Mesodermal cell (in vitro differentiated cells): ENCODE results near the gene RNASE8.
A peak's percentile ranks its signal among the peaks of the same experiment; 100 is the strongest.

ENCODE experiments used
- H3K27ac ChIP-seq: 2 replicates; pipeline ENCODE4 v1.7.0; 2013; ENCODE audit warnings: mild to moderate bottlenecking, low read depth, low read length, moderate library complexity; ENCODE audit not compliant: severe bottlenecking
- H3K36me3 ChIP-seq: 2 replicates; pipeline ENCODE4 v1.7.1; 2013; ENCODE audit warnings: mild to moderate bottlenecking, low read length, moderate library complexity; ENCODE audit not compliant: control insufficient read depth, insufficient read depth
- H3K4me1 ChIP-seq: one replicate; pipeline ENCODE4 v1.7.1; 2013; ENCODE audit warnings: mild to moderate bottlenecking, low read length; ENCODE audit not compliant: insufficient read depth, control insufficient read depth, poor library complexity, severe bottlenecking
- H3K4me3 ChIP-seq: 2 replicates; pipeline ENCODE4 v1.7.0; 2013; ENCODE audit warnings: low read length, control low read depth, mild to moderate bottlenecking; ENCODE audit not compliant: insufficient read depth, poor library complexity, severe bottlenecking; ENCODE audit errors: extremely low read depth
- H3K9me3 ChIP-seq: 2 replicates; pipeline ENCODE4 v1.7.1; 2013; ENCODE audit warnings: mild to moderate bottlenecking, low read length, moderate library complexity; ENCODE audit not compliant: control insufficient read depth
- WGBS, 2 experiments: methylation state at CpG; one replicate each; pipeline ENCODE4 v1.1.5; 2013; ENCODE audit warnings: missing lambda C conversion rate in 2 of 2; ENCODE audit not compliant: insufficient coverage in 2 of 2; 5-methylcytosine and 5-hydroxymethylcytosine counted together

RNASE8 gene

GRCh38 chr14:21068521-21069387 lies 11.1 kb downstream of the RNASE8 start:
- peaks cover 14% of the 10 kb centered on the region for H3K36me3 ChIP-seq
- H3K4me1 ChIP-seq = peaks cover 9% of the 10 kb centered on the region
- H3K9me3 ChIP-seq = no peaks in the 10 kb centered on the region
- peak overlapping the region; percentile 91 for H3K27ac ChIP-seq
- 1 to 2% methylated on average over 29 to 39 of the region's 45 CpGs for WGBS, 2 experiments
- peak overlapping the region; percentile 74 for H3K4me3 ChIP-seq

DNA sequence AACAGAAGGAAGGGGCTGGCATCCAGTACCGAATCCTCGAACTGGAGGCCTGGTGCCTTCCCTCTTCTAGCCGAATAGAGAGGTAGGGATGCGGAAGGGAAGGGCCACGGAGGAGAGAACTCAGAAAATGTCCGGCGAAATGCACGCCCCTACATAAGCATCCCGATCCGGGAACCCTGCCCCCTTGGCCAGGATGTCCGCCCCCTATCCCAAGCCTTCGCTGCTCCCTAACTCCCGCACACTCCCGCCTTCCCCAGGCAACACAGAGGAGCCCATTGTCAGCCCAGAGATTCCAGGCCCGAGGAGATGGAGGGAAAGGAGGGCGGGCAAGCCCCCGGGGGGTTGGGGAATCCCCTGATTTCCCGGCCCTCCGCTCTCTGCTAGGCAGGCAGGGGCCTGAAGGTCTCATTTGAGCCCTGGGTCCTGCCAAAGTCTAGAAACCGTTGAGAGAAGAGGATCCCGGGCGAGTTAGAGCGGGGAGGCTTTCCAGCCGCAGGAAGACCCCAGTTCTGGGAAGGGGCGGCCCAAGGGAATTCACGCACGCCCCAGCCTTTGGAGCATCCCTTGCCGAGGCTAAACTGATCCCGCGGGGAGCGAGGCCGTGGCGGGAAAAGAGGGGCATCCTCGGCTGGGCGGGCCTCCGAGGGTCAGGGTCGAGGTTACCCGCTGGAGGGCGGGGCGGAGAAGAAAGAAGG lies 11.9 kb downstream of the RNASE8 start:
- WGBS, 2 experiments = 0 to 1% methylated on average over 33 of the region's 40 CpGs
- H3K27ac ChIP-seq = peak overlapping the region; percentile 91
- H3K9me3 ChIP-seq = no peaks in the 10 kb centered on the region
- peaks cover 21% of the 10 kb centered on the region for H3K36me3 ChIP-seq
- peak overlapping the region; percentile 74 for H3K4me3 ChIP-seq
- peaks cover 9% of the 10 kb centered on the region for H3K4me1 ChIP-seq

- peak within 1 kb of the TSS; percentile 74 for H3K4me3 ChIP-seq
- peaks cover 28% of the 10 kb centered on the region for H3K36me3 ChIP-seq
- WGBS, 2 experiments = 0 to 1% methylated on average over 54 to 55 of the region's 63 CpGs
- no peaks in the 10 kb centered on the region for H3K9me3 ChIP-seq
- H3K27ac ChIP-seq = peak within 1 kb of the TSS; percentile 91
- peaks cover 9% of the 10 kb centered on the region for H3K4me1 ChIP-seq
Observed at GRCh38 chr14:21070083-21070609, 12.5 kb downstream of the RNASE8 start, which contains the start of gene ARHGEF40. TSS of gene ARHGEF40 (plus strand) at chr14:21070304. CDS start at chr14:21070397, 93 bp downstream.

GRCh38 chr14:21070610-21071224 lies 13.1 kb downstream of the RNASE8 start:
- Histone ChIP-seq H3K9me3 (no peaks in the 10 kb centered on the region), H3K36me3 (peaks cover 33% of the 10 kb centered on the region), H3K4me1 (peaks cover 9% of the 10 kb centered on the region), H3K4me3 (peak overlapping the region; percentile 74), H3K27ac (peak overlapping the region; percentile 91)
- WGBS, 2 experiments = 0% methylated on average over 9 to 20 of the region's 23 CpGs

DNA sequence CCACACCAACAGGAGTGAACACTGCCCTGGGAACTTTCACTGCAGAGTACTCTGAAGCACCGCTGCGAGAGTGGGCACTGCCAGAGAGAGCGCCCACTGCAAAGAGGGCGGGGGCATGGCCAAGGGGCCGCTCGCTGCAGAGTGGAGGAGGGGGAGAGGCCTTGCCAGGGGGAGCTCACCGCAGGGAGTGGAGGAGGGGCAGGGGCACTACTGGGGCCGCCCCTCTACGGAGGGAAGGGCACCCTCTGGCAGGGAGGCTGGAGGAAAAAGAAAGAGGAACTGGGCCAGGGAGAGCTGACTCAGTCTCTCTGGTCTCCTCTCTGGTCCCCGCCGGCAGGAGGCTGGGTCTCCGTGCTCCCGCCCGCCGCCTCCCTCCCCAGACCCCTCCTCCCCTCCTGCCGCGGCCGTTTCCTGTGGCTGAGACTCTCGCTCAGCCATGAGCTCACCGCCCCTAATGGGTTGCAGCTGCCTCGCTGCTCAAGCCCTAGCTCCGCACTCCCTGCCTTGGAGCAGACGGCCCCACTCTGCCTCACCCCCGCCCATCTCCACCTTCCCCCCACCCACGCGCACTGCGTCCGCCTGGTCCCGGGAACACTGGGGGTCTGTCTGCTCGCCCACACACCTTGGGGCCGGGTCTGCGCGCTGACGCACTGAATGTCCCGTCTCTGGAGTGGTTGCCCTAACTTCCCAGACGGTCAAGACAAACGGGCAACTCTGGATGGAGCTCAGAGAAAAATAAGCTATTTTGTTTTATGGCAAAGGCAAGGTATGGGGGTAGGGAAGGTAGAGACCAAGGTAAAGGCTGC lies 13.8 kb downstream of the RNASE8 start:
- Histone ChIP-seq H3K9me3 (no peaks in the 10 kb centered on the region), H3K36me3 (peaks cover 40% of the 10 kb centered on the region), H3K4me3 (peak overlapping the region; percentile 74), H3K4me1 (peaks cover 9% of the 10 kb centered on the region), H3K27ac (peak overlapping the region; percentile 91)
- 1 to 2% methylated on average over 21 to 32 of the region's 37 CpGs for WGBS, 2 experiments

GRCh38 chr14:21072031-21072473 lies 14.4 kb downstream of the RNASE8 start:
- H3K27ac ChIP-seq = peak overlapping the region; percentile 91
- no peaks in the 10 kb centered on the region for H3K9me3 ChIP-seq
- H3K4me3 ChIP-seq = peak overlapping the region; percentile 74
- H3K36me3 ChIP-seq = peaks cover 44% of the 10 kb centered on the region
- WGBS, 2 experiments = 8 to 47% methylated on average over 1 to 3 of the region's 4 CpGs
- peaks cover 9% of the 10 kb centered on the region for H3K4me1 ChIP-seq

DNA sequence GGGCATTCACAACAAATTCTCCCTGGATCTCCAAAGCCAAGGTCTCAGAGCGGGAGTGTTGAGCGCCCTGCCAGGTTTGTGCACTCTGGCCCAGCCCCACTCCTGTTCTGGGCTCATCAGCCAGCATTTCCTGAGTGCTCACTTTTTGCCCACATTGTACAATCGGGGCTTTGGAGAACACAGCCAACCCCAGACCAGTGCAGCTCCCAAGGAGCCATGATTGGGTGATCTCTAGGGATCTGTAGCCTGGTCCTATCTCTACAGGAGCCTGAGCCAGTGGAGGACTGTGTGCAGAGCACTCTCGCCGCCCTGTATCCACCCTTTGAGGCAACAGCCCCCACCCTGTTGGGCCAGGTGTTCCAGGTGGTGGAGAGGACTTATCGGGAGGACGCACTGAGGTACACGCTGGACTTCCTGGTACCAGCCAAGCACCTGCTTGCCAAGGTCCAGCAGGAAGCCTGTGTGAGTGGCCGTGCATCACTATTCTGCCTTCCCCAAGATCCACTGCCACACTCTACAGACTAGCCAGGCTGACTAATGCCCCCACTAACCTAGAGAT lies 15.2 kb downstream of the RNASE8 start:
- H3K36me3 ChIP-seq = peaks cover 52% of the 10 kb centered on the region
- no peak overlapping the region for H3K27ac ChIP-seq
- no peaks in the 10 kb centered on the region for H3K9me3 ChIP-seq
- peaks cover 9% of the 10 kb centered on the region for H3K4me1 ChIP-seq
- no peak overlapping the region for H3K4me3 ChIP-seq
- 97 to 98% methylated on average over 5 to 8 of the region's 9 CpGs for WGBS, 2 experiments

DNA sequence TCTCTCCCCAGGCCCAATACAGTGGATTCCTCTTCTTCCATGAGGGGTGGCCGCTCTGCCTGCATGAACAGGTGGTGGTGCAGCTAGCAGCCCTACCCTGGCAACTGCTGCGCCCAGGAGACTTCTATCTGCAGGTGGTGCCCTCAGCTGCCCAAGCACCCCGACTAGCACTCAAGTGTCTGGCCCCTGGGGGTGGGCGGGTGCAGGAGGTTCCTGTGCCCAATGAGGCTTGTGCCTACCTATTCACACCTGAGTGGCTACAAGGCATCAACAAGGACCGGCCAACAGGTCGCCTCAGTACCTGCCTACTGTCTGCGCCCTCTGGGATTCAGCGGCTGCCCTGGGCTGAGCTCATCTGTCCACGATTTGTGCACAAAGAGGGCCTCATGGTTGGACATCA lies 16.3 kb downstream of the RNASE8 start:
- H3K4me3 ChIP-seq = no peak overlapping the region
- H3K4me1 ChIP-seq = peaks cover 9% of the 10 kb centered on the region
- H3K36me3 ChIP-seq = peaks cover 63% of the 10 kb centered on the region
- H3K27ac ChIP-seq = no peak overlapping the region
- 98% methylated on average over 9 of the region's 9 CpGs for WGBS, 2 experiments
- H3K9me3 ChIP-seq = no peaks in the 10 kb centered on the region

- H3K9me3 ChIP-seq = no peaks in the 10 kb centered on the region
- H3K36me3 ChIP-seq = peaks cover 70% of the 10 kb centered on the region
- no peak overlapping the region for H3K27ac ChIP-seq
- WGBS, 2 experiments = 96 to 97% methylated on average over 25 of the region's 26 CpGs
- H3K4me3 ChIP-seq = no peak overlapping the region
- peaks cover 9% of the 10 kb centered on the region for H3K4me1 ChIP-seq
Observed at GRCh38 chr14:21074398-21075272, 17.0 kb downstream of the RNASE8 start.
